Smooth muscle cell (in vitro differentiated cells): ENCODE measurements around the gene UBAC1. TPM values are rescaled to one million over a fixed set of nuclear protein-coding genes. Genes with fewer than 3 reads are reported as not detected.

Experiments
- DNase-seq: peaks from one replicate; lab custom pipeline; 2025; ENCODE audit not compliant: unreplicated experiment; lab: John Stamatoyannopoulos, UW
- H2AFZ ChIP-seq: fragments of 200-600 bp; sonication (generic); 2 replicates; pipeline ENCODE4 v1.6.0; 2016; ENCODE audit warnings: antibody characterized with exemption, low read depth, mild to moderate bottlenecking
- H3F3A ChIP-seq: fragments of 200-600 bp; sonication (generic); 2 replicates; pipeline ENCODE4 v1.6.0; 2017; ENCODE audit warnings: antibody characterized with exemption, low read depth
- H3K27ac ChIP-seq: fragments of 200-600 bp; sonication (generic); 2 replicates; pipeline ENCODE4 v1.5.1; 2016; ENCODE audit warnings: low read depth, mild to moderate bottlenecking
- H3K27me3 ChIP-seq: fragments of 200-600 bp; sonication (generic); 2 replicates; pipeline ENCODE4 v1.6.1; 2016; ENCODE audit warnings: low read depth, mild to moderate bottlenecking
- H3K36me3 ChIP-seq: fragments of 200-600 bp; sonication (generic); 2 replicates; pipeline ENCODE4 v1.5.1; 2016; ENCODE audit warnings: low read depth
- H3K4me1 ChIP-seq: fragments of 200-600 bp; sonication (generic); 2 replicates; pipeline ENCODE4 v1.5.1; 2016; ENCODE audit warnings: low read depth
- H3K4me2 ChIP-seq: fragments of 200-600 bp; sonication (generic); 2 replicates; pipeline ENCODE4 v1.6.0; 2016; ENCODE audit warnings: mild to moderate bottlenecking
- H3K4me3 ChIP-seq: fragments of 200-600 bp; sonication (generic); 2 replicates; pipeline ENCODE4 v1.5.1; 2016; ENCODE audit warnings: mild to moderate bottlenecking
- H3K79me2 ChIP-seq: fragments of 200-600 bp; sonication (generic); 2 replicates; pipeline ENCODE4 v1.6.0; 2016; ENCODE audit warnings: low read depth, mild to moderate bottlenecking
- H3K9ac ChIP-seq: fragments of 200-600 bp; sonication (generic); 2 replicates; pipeline ENCODE4 v1.6.0; 2016; ENCODE audit warnings: low read depth
- H3K9me3 ChIP-seq: fragments of 200-600 bp; sonication (generic); replicated peaks from 2 replicates; pipeline ENCODE4 v1.5.1; 2016; ENCODE audit warnings: low read depth
- H4K20me1 ChIP-seq: fragments of 200-600 bp; sonication (generic); 2 replicates; pipeline ENCODE4 v1.6.0; 2016; ENCODE audit warnings: low read depth
- WGBS: methylation state at CpG from one replicate; pipeline ENCODE4 v1.1.7; 2016; ENCODE audit warnings: low lambda C conversion rate; 5-methylcytosine and 5-hydroxymethylcytosine counted together
- polyA plus RNA-seq: library from polyadenylated mRNA; unstranded; fragments of >200 nt; fragmentation: Nextera tagmentation; extraction: Ambion mirVana; gene quantifications from 2 replicates; pipeline ENCODE4 v1.2.1, GENCODE V29; 2016
- total RNA-seq: library from RNA; depleted of rRNA; stranded (reverse); fragments of >200 nt; gene quantifications from 2 replicates; pipeline ENCODE4 v1.2.3, GENCODE V29; 2014
- TF ChIP-seq, protein P1 (sequence below): fragments of 200-600 bp; sonication (generic); IDR thresholded peaks from 2 replicates; pipeline ENCODE4 v1.5.1; 2017; ENCODE audit warnings: borderline replicate concordance, mild to moderate bottlenecking, antibody characterized with exemption; ENCODE audit not compliant: insufficient read depth, poor library complexity, severe bottlenecking

The UBAC1 gene
- total and polyA plus RNA-seq, 2 experiments from 2014 or later, result 35.3 to 43.5 TPM

DNA sequence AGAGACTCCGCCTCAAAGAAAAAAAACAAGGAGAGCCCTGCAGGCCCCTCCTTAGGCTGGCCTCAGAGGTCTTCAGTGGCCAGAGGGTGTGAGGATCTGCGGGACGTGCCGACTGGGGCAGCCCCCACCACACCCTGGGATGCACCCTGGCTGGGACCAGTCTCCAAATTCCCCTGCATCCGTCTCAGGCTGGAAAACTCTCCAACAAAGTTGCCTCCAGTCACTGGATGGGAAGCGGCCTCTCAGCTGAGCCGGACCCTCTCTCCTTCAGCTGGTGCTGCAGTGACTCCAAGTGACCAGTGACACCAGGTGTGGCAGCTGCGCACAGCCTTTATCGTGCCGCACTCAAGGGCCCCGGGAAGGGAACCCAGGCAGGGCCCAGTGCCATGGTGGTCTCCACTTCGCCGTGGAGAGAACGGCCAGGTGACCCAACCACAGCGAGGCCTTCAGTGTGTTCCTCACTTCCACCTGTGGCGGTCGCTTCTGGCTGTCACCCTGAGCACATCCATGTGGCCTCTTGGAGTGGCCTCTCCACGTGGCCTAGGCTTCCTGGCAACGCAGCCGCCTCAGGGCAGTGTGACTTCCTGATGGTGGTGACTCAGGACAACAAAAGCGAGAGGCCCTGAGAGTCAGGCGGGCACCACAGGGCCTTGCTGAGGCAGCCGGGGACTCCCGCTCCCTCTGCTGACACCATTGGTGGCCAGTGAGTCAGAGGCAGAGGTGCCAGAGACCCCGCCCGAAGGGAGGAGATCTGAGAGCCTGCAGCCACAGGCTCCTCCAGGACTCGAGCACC, 34.6 kb downstream of the UBAC1 start:
- Histone ChIP-seq H3K27ac (peak overlapping the region; percentile 19), H3K36me3 (no peaks in the 10 kb centered on the region), H3K4me2 (peak overlapping the region; percentile 42), H2AFZ (no peak overlapping the region), H4K20me1 (peaks cover 38% of the 10 kb centered on the region), H3K4me1 (no peaks in the 10 kb centered on the region), H3K4me3 (no peak overlapping the region), H3F3A (no peaks in the 10 kb centered on the region), H3K79me2 (no peaks in the 10 kb centered on the region), H3K9me3 (no peaks in the 10 kb centered on the region), H3K9ac (no peak overlapping the region), H3K27me3 (no peaks in the 10 kb centered on the region)
- TF ChIP-seq, protein P1, sequence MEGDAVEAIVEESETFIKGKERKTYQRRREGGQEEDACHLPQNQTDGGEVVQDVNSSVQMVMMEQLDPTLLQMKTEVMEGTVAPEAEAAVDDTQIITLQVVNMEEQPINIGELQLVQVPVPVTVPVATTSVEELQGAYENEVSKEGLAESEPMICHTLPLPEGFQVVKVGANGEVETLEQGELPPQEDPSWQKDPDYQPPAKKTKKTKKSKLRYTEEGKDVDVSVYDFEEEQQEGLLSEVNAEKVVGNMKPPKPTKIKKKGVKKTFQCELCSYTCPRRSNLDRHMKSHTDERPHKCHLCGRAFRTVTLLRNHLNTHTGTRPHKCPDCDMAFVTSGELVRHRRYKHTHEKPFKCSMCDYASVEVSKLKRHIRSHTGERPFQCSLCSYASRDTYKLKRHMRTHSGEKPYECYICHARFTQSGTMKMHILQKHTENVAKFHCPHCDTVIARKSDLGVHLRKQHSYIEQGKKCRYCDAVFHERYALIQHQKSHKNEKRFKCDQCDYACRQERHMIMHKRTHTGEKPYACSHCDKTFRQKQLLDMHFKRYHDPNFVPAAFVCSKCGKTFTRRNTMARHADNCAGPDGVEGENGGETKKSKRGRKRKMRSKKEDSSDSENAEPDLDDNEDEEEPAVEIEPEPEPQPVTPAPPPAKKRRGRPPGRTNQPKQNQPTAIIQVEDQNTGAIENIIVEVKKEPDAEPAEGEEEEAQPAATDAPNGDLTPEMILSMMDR, result no peak
- peak; percentile 25 for DNase-seq
- 66% methylated on average over 27 of the region's 27 CpGs for WGBS

DNA sequence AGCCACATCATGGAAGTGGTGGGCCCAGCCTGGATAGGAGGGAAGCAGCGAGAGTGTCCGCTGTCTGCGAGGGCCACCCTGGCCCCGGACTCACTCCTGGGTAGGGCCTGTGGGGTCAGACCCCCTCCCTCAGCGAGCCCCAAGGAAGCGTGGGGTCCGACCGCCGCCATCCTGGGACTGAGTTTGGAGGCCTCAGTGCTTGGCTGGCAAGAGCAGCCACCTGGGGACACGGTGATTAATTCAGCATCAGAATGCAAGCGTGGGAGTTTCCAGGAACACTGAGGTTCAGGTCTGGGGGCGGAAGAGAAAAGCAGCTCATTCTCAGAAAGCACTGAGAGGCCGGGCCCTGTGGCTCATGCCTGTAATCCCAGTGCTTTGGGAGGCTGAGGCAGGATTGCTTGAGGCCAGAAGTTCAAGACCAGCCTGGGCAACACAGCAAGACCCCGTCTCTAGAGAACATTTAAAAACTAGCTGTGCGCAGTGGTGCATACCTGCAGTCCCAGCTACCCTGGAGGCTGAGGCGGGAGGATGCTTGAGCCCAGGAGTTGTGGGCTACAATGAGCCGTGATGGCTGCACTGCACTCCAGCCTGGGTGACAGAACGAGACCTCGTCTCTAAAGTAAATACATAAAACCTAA, 35.6 kb downstream of the UBAC1 start:
- H2AFZ ChIP-seq, result no peak overlapping the region
- peaks cover 38% of the 10 kb centered on the region for H4K20me1 ChIP-seq
- 96% methylated on average over 19 of the region's 19 CpGs for WGBS
- no peak overlapping the region for H3K4me3 ChIP-seq
- no peak overlapping the region for H3K9ac ChIP-seq
- H3K27ac ChIP-seq, result no peak overlapping the region
- H3K27me3 ChIP-seq, result no peaks in the 10 kb centered on the region
- no peak for DNase-seq
- TF ChIP-seq, protein P1, result no peak
- no peaks in the 10 kb centered on the region for H3K36me3 ChIP-seq
- no peaks in the 10 kb centered on the region for H3K79me2 ChIP-seq
- no peaks in the 10 kb centered on the region for H3K4me1 ChIP-seq
- H3K4me2 ChIP-seq, result no peak overlapping the region
- no peaks in the 10 kb centered on the region for H3F3A ChIP-seq
- no peaks in the 10 kb centered on the region for H3K9me3 ChIP-seq

DNA sequence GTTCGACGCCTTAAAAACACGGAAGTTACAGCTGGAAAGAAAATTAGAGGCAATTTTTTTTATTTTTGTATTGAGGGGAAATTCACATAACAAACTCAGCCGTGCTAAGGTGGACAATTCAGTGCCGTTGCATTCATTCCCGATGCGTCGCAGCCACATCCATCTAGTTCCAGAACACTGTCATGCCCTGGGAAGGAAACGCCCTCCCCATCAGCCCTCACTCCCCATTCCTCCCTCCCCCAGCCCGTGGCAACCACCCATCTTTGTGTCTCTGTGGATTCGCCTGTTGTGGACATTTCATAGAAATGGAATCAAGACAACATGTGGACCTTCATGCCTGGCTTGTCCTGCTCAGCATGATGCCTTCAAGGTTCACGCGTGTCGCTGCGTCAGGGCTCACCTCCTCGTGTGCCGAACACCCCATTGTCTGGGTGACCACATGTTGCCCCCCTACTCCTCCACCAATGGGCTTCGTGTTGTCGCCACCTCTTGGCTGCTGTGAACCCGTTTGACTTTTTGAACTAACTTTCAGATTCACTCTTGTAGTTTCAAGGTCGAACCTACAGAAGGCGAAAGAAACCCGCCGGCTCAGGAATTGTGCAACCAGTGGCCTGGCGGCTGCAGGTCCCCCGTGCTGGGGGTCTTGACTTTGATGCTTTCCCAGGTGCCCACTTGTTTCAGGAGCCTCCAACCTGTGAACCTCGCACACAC, 36.4 kb downstream of the UBAC1 start:
- H4K20me1 ChIP-seq, result peaks cover 33% of the 10 kb centered on the region
- H3K36me3 ChIP-seq, result no peaks in the 10 kb centered on the region
- TF ChIP-seq, protein P1, result no peak
- H3K4me1 ChIP-seq, result no peaks in the 10 kb centered on the region
- H3K9me3 ChIP-seq, result no peaks in the 10 kb centered on the region
- H3K9ac ChIP-seq, result no peak overlapping the region
- no peak overlapping the region for H3K27ac ChIP-seq
- no peaks in the 10 kb centered on the region for H3F3A ChIP-seq
- WGBS, result 94% methylated on average over 27 of the region's 27 CpGs
- no peak for DNase-seq
- no peak overlapping the region for H3K4me2 ChIP-seq
- H3K27me3 ChIP-seq, result no peaks in the 10 kb centered on the region
- H3K4me3 ChIP-seq, result no peak overlapping the region
- no peaks in the 10 kb centered on the region for H3K79me2 ChIP-seq
- H2AFZ ChIP-seq, result no peak overlapping the region
